Activated CD4-positive, alpha-beta T cell treated with anti-CD3 and anti-CD28 coated beads for 24 hours (primary cell): ENCODE results near the gene EIF3L.

Experiments
- DNase-seq, 2 donors: peaks; one replicate each; pipeline ENCODE4 v3.0.0-alpha.2; 2020; ENCODE audit warnings: low read depth in 2 of 2

Gene EIF3L

GRCh38 chr22:37905534-37906363 lies 56.5 kb downstream of the EIF3L start, which contains the start of gene MICALL1:
TSS of gene MICALL1 (plus strand) at chr22:37906297. CDS start at chr22:37906423, 126 bp downstream.
- peak; percentile 38 to 46 for DNase-seq

- no peak for DNase-seq
Observed at GRCh38 chr22:37906364-37907008, 57.3 kb downstream of the EIF3L start.

GRCh38 chr22:37907036-37907954 lies 58.1 kb downstream of the EIF3L start:
- no peak for DNase-seq

- no peak for DNase-seq
Observed at GRCh38 chr22:37909766-37910165, 60.5 kb downstream of the EIF3L start.

- DNase-seq: no peak
Observed at GRCh38 chr22:37910890-37911672, 61.9 kb downstream of the EIF3L start.

GRCh38 chr22:37911697-37912096 lies 62.5 kb downstream of the EIF3L start:
- DNase-seq: no peak

GRCh38 chr22:37912171-37912570 lies 63.0 kb downstream of the EIF3L start:
- no peak for DNase-seq

- DNase-seq: no peak
Observed at GRCh38 chr22:37913233-37913721, 64.1 kb downstream of the EIF3L start.

- no peak for DNase-seq
Observed at GRCh38 chr22:37916311-37916710, 67.1 kb downstream of the EIF3L start.

- DNase-seq: no peak
Observed at GRCh38 chr22:37917874-37918548, 68.8 kb downstream of the EIF3L start.

- DNase-seq: no peak
Observed at GRCh38 chr22:37918580-37919270, 69.5 kb downstream of the EIF3L start.

- no peak for DNase-seq
Observed at GRCh38 chr22:37920126-37920525, 70.9 kb downstream of the EIF3L start.

GRCh38 chr22:37922191-37922590 lies 73.0 kb downstream of the EIF3L start:
- DNase-seq: no peak

- no peak for DNase-seq
Observed at GRCh38 chr22:37923927-37924326, 74.7 kb downstream of the EIF3L start.

- no peak for DNase-seq
Observed at GRCh38 chr22:37924386-37925065, 75.3 kb downstream of the EIF3L start.

GRCh38 chr22:37925330-37925729 lies 76.1 kb downstream of the EIF3L start:
- no peak for DNase-seq

GRCh38 chr22:37925767-37926166 lies 76.5 kb downstream of the EIF3L start:
- no peak for DNase-seq

- DNase-seq: no peak
Observed at GRCh38 chr22:37926358-37926757, 77.1 kb downstream of the EIF3L start.
